ENCODE measurements around the gene GRHL3. TPM values are rescaled to one million over a fixed set of nuclear protein-coding genes. Genes with fewer than 3 reads are reported as not detected.

The GRHL3 gene
- total and polyA plus RNA-seq, 4 donors, result 0.23 to 0.95 (median 0.35) TPM

DNA sequence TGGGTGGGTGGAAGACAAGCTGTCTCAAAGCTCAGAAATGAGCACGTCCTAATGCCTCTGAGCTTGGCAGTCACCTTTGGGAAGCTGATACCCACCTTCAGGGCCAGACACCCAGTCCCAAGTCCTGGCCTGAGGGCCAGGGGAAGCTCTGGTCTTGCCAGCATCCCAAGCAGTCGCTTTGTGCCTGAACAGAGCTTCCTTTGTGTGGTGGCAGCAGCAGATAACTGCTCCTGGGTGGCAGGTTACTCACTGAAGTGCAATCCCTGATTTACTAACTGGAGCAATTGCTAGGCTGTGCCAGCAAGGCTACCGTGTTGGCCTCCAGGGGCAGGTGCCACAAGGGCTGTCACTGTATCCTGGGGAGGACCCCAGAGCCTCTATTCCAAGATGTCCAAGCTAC, 40.4 kb upstream of the GRHL3 start:
- no peak overlapping the region for H3K27ac ChIP-seq (ENCODE audit: low read depth in 1 of 2, low read length in 1 of 2)
- TF ChIP-seq, protein P1, sequence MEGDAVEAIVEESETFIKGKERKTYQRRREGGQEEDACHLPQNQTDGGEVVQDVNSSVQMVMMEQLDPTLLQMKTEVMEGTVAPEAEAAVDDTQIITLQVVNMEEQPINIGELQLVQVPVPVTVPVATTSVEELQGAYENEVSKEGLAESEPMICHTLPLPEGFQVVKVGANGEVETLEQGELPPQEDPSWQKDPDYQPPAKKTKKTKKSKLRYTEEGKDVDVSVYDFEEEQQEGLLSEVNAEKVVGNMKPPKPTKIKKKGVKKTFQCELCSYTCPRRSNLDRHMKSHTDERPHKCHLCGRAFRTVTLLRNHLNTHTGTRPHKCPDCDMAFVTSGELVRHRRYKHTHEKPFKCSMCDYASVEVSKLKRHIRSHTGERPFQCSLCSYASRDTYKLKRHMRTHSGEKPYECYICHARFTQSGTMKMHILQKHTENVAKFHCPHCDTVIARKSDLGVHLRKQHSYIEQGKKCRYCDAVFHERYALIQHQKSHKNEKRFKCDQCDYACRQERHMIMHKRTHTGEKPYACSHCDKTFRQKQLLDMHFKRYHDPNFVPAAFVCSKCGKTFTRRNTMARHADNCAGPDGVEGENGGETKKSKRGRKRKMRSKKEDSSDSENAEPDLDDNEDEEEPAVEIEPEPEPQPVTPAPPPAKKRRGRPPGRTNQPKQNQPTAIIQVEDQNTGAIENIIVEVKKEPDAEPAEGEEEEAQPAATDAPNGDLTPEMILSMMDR (IDR thresholded peaks at IDR 0.05; ENCODE audit: control extremely low read depth, extremely low read depth), result no peak
- DNase-seq, result no peak
- H3K9me3 ChIP-seq (ENCODE audit: control insufficient read depth in 4 of 4, insufficient read depth in 3 of 4, low read length in 3 of 4), result peaks cover 0 to 3% (median 0%) of the 10 kb centered on the region in 4 donors
- ATAC-seq (ENCODE audit: insufficient read depth, low FRiP score), result no peak
- no peaks in the 10 kb centered on the region for H3K36me3 ChIP-seq (ENCODE audit: control insufficient read depth in 4 of 4, insufficient read depth in 4 of 4, low read length in 4 of 4)
- H3K27me3 ChIP-seq (ENCODE audit: control insufficient read depth in 3 of 3, insufficient read depth in 3 of 3, low read length in 2 of 3), result peaks cover 0 to 3% (median 0%) of the 10 kb centered on the region in 3 donors
- no peak overlapping the region for H3K4me3 ChIP-seq
- H3K9ac ChIP-seq (ENCODE audit: insufficient read depth in 1 of 2, low read length in 2 of 2), result no peak overlapping the region
- peaks cover 0 to 5% (median 0%) of the 10 kb centered on the region in 5 donors for H3K4me1 ChIP-seq (ENCODE audit: control insufficient read depth in 5 of 5, insufficient read depth in 5 of 5, low read length in 5 of 5)
- WGBS, 2 donors, result 72 to 82% methylated on average over 3 of the region's 3 CpGs

- Histone ChIP-seq H3K36me3 (ENCODE audit: control insufficient read depth in 4 of 4, insufficient read depth in 4 of 4, low read length in 4 of 4) (no peaks in the 10 kb centered on the region), H3K4me1 (ENCODE audit: control insufficient read depth in 5 of 5, insufficient read depth in 5 of 5, low read length in 5 of 5) (peaks cover 0 to 7% (median 0%) of the 10 kb centered on the region in 5 donors), H3K9me3 (ENCODE audit: control insufficient read depth in 4 of 4, insufficient read depth in 3 of 4, low read length in 3 of 4) (peaks cover 0 to 3% (median 0%) of the 10 kb centered on the region in 4 donors), H3K4me3 (no peak overlapping the region), H3K27me3 (ENCODE audit: control insufficient read depth in 3 of 3, insufficient read depth in 3 of 3, low read length in 2 of 3) (peaks cover 0 to 3% (median 0%) of the 10 kb centered on the region in 3 donors), H3K9ac (ENCODE audit: insufficient read depth in 1 of 2, low read length in 2 of 2) (no peak overlapping the region), H3K27ac (ENCODE audit: low read depth in 1 of 2, low read length in 1 of 2) (no peak overlapping the region)
- 82 to 86% methylated on average over 5 of the region's 5 CpGs for WGBS, 2 donors
- ATAC-seq (ENCODE audit: insufficient read depth, low FRiP score) (no peak), DNase-seq (no peak)
- TF ChIP-seq, protein P1 (IDR thresholded peaks at IDR 0.05; ENCODE audit: control extremely low read depth, extremely low read depth), result no peak
Observed at GRCh38 chr1:24279590-24280232, 39.4 kb upstream of the GRHL3 start.

DNA sequence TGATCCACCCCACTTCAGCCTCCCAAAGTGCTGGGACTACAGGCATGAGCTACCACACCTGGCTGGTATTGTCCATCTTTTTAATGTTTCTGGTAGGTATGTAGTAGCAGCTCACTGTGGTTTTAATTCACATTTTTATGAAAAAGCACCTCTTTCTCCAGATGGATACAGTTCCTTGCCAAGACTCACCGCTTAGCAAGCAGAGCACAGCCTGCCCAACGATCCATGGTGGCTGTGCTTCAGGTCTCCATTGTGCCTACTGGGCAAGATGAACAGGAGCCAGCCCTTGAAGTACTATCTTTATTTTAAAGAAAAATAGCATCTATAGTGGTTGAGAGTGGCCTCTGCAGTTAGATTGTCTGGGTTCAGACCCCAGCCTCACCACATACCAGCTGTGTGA, 37.6 kb upstream of the GRHL3 start:
- Histone ChIP-seq H3K27me3 (ENCODE audit: control insufficient read depth in 3 of 3, insufficient read depth in 3 of 3, low read length in 2 of 3) (peaks cover 0 to 3% (median 0%) of the 10 kb centered on the region in 3 donors), H3K27ac (ENCODE audit: low read depth in 1 of 2, low read length in 1 of 2) (no peak overlapping the region), H3K9me3 (ENCODE audit: control insufficient read depth in 4 of 4, insufficient read depth in 3 of 4, low read length in 3 of 4) (no peaks in the 10 kb centered on the region), H3K36me3 (ENCODE audit: control insufficient read depth in 4 of 4, insufficient read depth in 4 of 4, low read length in 4 of 4) (no peaks in the 10 kb centered on the region), H3K4me3 (no peak overlapping the region), H3K9ac (ENCODE audit: insufficient read depth in 1 of 2, low read length in 2 of 2) (no peak overlapping the region), H3K4me1 (ENCODE audit: control insufficient read depth in 5 of 5, insufficient read depth in 5 of 5, low read length in 5 of 5) (peaks cover 0 to 4% (median 0%) of the 10 kb centered on the region in 5 donors)
- DNase-seq (no peak), ATAC-seq (ENCODE audit: insufficient read depth, low FRiP score) (no peak)
- 91 to 95% methylated on average over 2 of the region's 2 CpGs for WGBS, 2 donors
- TF ChIP-seq, protein P1 (IDR thresholded peaks at IDR 0.05; ENCODE audit: control extremely low read depth, extremely low read depth), result no peak
